ENCODE results near the gene SLC35F4. TPM values are rescaled to one million over a fixed set of nuclear protein-coding genes. Genes with fewer than 3 reads are reported as not detected.

SLC35F4 gene
- total RNA-seq, 1 donor from 2014 or later = not detected

- no peak for DNase-seq (ENCODE audit: extremely low spot score in 2 of 2)
- H3K4me3 ChIP-seq = no peak overlapping the region
- no peak overlapping the region for H3K27ac ChIP-seq
- H3K4me1 ChIP-seq = no peaks in the 10 kb centered on the region
- no peaks in the 10 kb centered on the region for H3K9me3 ChIP-seq
- TF ChIP-seq CTCF (IDR thresholded peaks at IDR 0.05) = no peak
- TF ChIP-seq POLR2AphosphoS5 (IDR thresholded peaks at IDR 0.05; ENCODE audit: insufficient read depth in 1 of 2, low read depth in 1 of 2) = no peak
- no peak for TF ChIP-seq POLR2A (IDR thresholded peaks at IDR 0.05)
- no peaks in the 10 kb centered on the region for H3K36me3 ChIP-seq
- intact Hi-C loops (cut with DNase I) = no loop called here
- H3K27me3 ChIP-seq = no peaks in the 10 kb centered on the region
These were observed 10.1 kb upstream of the SLC35F4 start for GRCh38 chr14:57875985-57876384.

- no peak for TF ChIP-seq CTCF (IDR thresholded peaks at IDR 0.05)
- TF ChIP-seq POLR2AphosphoS5 (IDR thresholded peaks at IDR 0.05; ENCODE audit: insufficient read depth in 1 of 2, low read depth in 1 of 2) = no peak
- TF ChIP-seq POLR2A (IDR thresholded peaks at IDR 0.05) = no peak
- no peaks in the 10 kb centered on the region for H3K9me3 ChIP-seq
- H3K27ac ChIP-seq = no peak overlapping the region
- H3K27me3 ChIP-seq = no peaks in the 10 kb centered on the region
- H3K36me3 ChIP-seq = no peaks in the 10 kb centered on the region
- DNase-seq (ENCODE audit: extremely low spot score in 2 of 2) = no peak
- H3K4me1 ChIP-seq = no peaks in the 10 kb centered on the region
- intact Hi-C loops (cut with DNase I) = no loop called here
- H3K4me3 ChIP-seq = no peak overlapping the region
These were observed 9.4 kb upstream of the SLC35F4 start for GRCh38 chr14:57875296-57875695.

GRCh38 chr14:57871459-57872080 lies 5.7 kb upstream of the SLC35F4 start:
- intact Hi-C loops (cut with DNase I) = no loop called here
- no peaks in the 10 kb centered on the region for H3K36me3 ChIP-seq
- H3K4me1 ChIP-seq = no peaks in the 10 kb centered on the region
- no peaks in the 10 kb centered on the region for H3K9me3 ChIP-seq
- TF ChIP-seq CTCF (IDR thresholded peaks at IDR 0.05) = peak in 2 of 3 experiments; percentile 10 to 15
- no peak for TF ChIP-seq POLR2AphosphoS5 (IDR thresholded peaks at IDR 0.05; ENCODE audit: insufficient read depth in 1 of 2, low read depth in 1 of 2)
- H3K27ac ChIP-seq = no peak overlapping the region
- no peak overlapping the region for H3K4me3 ChIP-seq
- H3K27me3 ChIP-seq = no peaks in the 10 kb centered on the region
- no peak for DNase-seq (ENCODE audit: extremely low spot score in 2 of 2)

GRCh38 chr14:57870686-57871457 lies 5.0 kb upstream of the SLC35F4 start:
- intact Hi-C loops (cut with DNase I) = no loop called here
- Histone ChIP-seq H3K4me1 (no peaks in the 10 kb centered on the region), H3K9me3 (no peaks in the 10 kb centered on the region), H3K27me3 (no peaks in the 10 kb centered on the region), H3K27ac (no peak overlapping the region), H3K36me3 (no peaks in the 10 kb centered on the region), H3K4me3 (no peak overlapping the region)
- DNase-seq (ENCODE audit: extremely low spot score in 2 of 2) = no peak
- TF ChIP-seq POLR2A (IDR thresholded peaks at IDR 0.05) (no peak), POLR2AphosphoS5 (IDR thresholded peaks at IDR 0.05; ENCODE audit: insufficient read depth in 1 of 2, low read depth in 1 of 2) (no peak), CTCF (IDR thresholded peaks at IDR 0.05) (no peak)

- no peaks in the 10 kb centered on the region for H3K9me3 ChIP-seq
- no peak overlapping the region for H3K27ac ChIP-seq
- TF ChIP-seq POLR2AphosphoS5 (IDR thresholded peaks at IDR 0.05; ENCODE audit: insufficient read depth in 1 of 2, low read depth in 1 of 2) = no peak
- no peak for TF ChIP-seq POLR2A (IDR thresholded peaks at IDR 0.05)
- TF ChIP-seq CTCF (IDR thresholded peaks at IDR 0.05) = no peak
- peaks cover 5% of the 10 kb centered on the region for H3K27me3 ChIP-seq
- peaks cover 10% of the 10 kb centered on the region for H3K4me1 ChIP-seq
- DNase-seq (ENCODE audit: extremely low spot score in 2 of 2) = no peak
- no peaks in the 10 kb centered on the region for H3K36me3 ChIP-seq
- intact Hi-C loops (cut with DNase I) = no loop called here
- H3K4me3 ChIP-seq = no peak overlapping the region
These were observed 3.7 kb upstream of the SLC35F4 start for GRCh38 chr14:57869617-57870016.

Measured in vagina (tissue), 2 donors.